Measurements from ENCODE around the gene FFAR3. TPM values are rescaled to one million over a fixed set of nuclear protein-coding genes. Genes with fewer than 3 reads are reported as not detected.

FFAR3 gene
- total and polyA plus RNA-seq, 2 of the 13 experiments (the other 11 are each of a cell fraction or from before 2014, with no cell fraction given) = not detected

DNA sequence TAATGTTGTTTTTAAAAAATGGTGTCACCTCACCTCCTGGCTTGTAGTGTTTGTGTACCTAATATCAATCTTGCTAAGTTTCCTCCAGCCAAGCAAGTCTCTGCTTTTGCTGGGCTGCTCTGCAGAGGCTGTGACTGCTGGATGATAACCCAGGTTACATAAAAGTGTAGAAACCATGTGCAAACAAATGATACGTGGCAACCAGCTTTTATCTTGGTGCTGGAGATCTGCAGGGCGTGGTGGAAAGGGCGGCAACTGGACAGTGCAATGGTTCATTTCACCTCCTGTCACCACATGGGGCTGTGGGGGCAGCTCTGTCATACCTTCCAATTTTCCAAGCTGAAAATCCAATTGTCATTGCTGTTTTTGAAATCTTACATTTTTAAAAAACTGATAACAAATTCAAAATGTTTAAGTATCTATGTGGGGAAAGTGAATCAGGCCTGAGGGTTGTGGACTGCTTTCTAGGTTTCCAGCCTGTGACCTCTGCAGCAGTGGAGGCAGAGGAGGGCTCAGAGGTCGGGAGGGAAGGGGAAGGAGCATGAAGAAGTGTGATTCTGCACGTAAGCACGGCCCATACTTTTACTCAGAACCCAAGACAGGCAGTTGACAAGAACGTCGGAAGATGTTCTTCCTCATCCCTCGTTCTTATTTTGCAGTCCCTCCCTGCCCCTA lies 22.3 kb downstream of the FFAR3 start (continued):
- TF ChIP-seq RFX5 (IDR thresholded peaks at IDR 0.05; ENCODE audit: low read depth, low read length) (no peak), MED13 (CRISPR knock-in tag; IDR thresholded peaks at IDR 0.05) (no peak), ZNF747 (CRISPR knock-in tag; IDR thresholded peaks at IDR 0.05; ENCODE audit: borderline replicate concordance) (no peak; the same call in 1 of the 2 replicates), PAWR (CRISPR knock-in tag; IDR thresholded peaks at IDR 0.05; ENCODE audit: borderline replicate concordance) (no peak), TAF1 (CRISPR knock-in tag; IDR thresholded peaks at IDR 0.05) (no peak), ZMYM2 (CRISPR knock-in tag; IDR thresholded peaks at IDR 0.05) (no peak), PCBP1 (IDR thresholded peaks at IDR 0.05; ENCODE audit: borderline replicate concordance, low read depth, low read length) (no peak), ZSCAN9 (CRISPR knock-in tag; IDR thresholded peaks at IDR 0.05; ENCODE audit: borderline replicate concordance) (0 out of 2 replicates have a peak, but pooled peaks have one; percentile 33), ZNF660 (CRISPR knock-in tag; IDR thresholded peaks at IDR 0.05; ENCODE audit: borderline replicate concordance, low read depth) (no peak), MTA1 (CRISPR knock-in tag; IDR thresholded peaks at IDR 0.05; ENCODE audit: borderline replicate concordance) (peak; percentile 50; the same call in 1 of the 2 replicates), ZNF530 (CRISPR knock-in tag; IDR thresholded peaks at IDR 0.05; ENCODE audit: low read depth) (no peak), NCOA1 (CRISPR knock-in tag; IDR thresholded peaks at IDR 0.05) (no peak), ZNF296 (CRISPR knock-in tag; conservative IDR thresholded peaks at IDR 0.05) (no peak), ZC3H4 (CRISPR knock-in tag; IDR thresholded peaks at IDR 0.05; ENCODE audit: borderline replicate concordance) (no peak), ZNF121 (CRISPR knock-in tag; IDR thresholded peaks at IDR 0.05) (peak; percentile 49; the same call in 1 of the 2 replicates), HNRNPK (IDR thresholded peaks at IDR 0.05; ENCODE audit: low read depth, low read length, poor library complexity, severe bottlenecking) (no peak)
- TF ChIP-seq, protein P1, sequence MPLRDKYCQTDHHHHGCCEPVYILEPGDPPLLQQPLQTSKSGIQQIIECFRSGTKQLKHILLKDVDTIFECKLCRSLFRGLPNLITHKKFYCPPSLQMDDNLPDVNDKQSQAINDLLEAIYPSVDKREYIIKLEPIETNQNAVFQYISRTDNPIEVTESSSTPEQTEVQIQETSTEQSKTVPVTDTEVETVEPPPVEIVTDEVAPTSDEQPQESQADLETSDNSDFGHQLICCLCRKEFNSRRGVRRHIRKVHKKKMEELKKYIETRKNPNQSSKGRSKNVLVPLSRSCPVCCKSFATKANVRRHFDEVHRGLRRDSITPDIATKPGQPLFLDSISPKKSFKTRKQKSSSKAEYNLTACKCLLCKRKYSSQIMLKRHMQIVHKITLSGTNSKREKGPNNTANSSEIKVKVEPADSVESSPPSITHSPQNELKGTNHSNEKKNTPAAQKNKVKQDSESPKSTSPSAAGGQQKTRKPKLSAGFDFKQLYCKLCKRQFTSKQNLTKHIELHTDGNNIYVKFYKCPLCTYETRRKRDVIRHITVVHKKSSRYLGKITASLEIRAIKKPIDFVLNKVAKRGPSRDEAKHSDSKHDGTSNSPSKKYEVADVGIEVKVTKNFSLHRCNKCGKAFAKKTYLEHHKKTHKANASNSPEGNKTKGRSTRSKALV (CRISPR knock-in tag; IDR thresholded peaks at IDR 0.05) = peak; percentile 47; the same call in 1 of the 2 replicates
- TF ChIP-seq, protein P2, sequence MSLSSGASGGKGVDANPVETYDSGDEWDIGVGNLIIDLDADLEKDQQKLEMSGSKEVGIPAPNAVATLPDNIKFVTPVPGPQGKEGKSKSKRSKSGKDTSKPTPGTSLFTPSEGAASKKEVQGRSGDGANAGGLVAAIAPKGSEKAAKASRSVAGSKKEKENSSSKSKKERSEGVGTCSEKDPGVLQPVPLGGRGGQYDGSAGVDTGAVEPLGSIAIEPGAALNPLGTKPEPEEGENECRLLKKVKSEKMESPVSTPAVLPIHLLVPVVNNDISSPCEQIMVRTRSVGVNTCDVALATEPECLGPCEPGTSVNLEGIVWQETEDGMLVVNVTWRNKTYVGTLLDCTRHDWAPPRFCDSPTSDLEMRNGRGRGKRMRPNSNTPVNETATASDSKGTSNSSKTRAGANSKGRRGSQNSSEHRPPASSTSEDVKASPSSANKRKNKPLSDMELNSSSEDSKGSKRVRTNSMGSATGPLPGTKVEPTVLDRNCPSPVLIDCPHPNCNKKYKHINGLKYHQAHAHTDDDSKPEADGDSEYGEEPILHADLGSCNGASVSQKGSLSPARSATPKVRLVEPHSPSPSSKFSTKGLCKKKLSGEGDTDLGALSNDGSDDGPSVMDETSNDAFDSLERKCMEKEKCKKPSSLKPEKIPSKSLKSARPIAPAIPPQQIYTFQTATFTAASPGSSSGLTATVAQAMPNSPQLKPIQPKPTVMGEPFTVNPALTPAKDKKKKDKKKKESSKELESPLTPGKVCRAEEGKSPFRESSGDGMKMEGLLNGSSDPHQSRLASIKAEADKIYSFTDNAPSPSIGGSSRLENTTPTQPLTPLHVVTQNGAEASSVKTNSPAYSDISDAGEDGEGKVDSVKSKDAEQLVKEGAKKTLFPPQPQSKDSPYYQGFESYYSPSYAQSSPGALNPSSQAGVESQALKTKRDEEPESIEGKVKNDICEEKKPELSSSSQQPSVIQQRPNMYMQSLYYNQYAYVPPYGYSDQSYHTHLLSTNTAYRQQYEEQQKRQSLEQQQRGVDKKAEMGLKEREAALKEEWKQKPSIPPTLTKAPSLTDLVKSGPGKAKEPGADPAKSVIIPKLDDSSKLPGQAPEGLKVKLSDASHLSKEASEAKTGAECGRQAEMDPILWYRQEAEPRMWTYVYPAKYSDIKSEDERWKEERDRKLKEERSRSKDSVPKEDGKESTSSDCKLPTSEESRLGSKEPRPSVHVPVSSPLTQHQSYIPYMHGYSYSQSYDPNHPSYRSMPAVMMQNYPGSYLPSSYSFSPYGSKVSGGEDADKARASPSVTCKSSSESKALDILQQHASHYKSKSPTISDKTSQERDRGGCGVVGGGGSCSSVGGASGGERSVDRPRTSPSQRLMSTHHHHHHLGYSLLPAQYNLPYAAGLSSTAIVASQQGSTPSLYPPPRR (CRISPR knock-in tag; IDR thresholded peaks at IDR 0.05; ENCODE audit: borderline replicate concordance) = peak; percentile 79; the same call in 1 of the 2 replicates
- TF ChIP-seq, protein P3, sequence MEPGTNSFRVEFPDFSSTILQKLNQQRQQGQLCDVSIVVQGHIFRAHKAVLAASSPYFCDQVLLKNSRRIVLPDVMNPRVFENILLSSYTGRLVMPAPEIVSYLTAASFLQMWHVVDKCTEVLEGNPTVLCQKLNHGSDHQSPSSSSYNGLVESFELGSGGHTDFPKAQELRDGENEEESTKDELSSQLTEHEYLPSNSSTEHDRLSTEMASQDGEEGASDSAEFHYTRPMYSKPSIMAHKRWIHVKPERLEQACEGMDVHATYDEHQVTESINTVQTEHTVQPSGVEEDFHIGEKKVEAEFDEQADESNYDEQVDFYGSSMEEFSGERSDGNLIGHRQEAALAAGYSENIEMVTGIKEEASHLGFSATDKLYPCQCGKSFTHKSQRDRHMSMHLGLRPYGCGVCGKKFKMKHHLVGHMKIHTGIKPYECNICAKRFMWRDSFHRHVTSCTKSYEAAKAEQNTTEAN (CRISPR knock-in tag; conservative IDR thresholded peaks at IDR 0.05) = peak; percentile 69; the same call in 1 of the 2 replicates
- TF ChIP-seq, protein P4, sequence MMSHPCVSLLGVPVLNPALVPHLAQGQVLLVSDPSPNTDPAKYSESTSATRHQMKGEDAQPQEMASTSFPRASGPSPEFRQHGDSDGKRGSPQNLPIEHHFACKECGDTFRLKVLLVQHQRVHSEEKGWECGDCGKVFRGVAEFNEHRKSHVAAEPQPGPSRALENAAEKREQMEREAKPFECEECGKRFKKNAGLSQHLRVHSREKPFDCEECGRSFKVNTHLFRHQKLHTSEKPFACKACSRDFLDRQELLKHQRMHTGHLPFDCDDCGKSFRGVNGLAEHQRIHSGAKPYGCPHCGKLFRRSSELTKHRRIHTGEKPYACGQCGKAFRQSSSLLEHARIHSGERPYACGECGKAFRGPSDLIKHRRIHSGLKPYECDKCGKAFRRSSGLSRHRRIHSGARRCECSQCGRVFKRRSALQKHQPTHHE (CRISPR knock-in tag; IDR thresholded peaks at IDR 0.05; ENCODE audit: borderline replicate concordance) = no peak
